Gastrocnemius medialis (tissue), 4 donors: ENCODE measurements around the gene MED4. TPM values are rescaled to one million over a fixed set of nuclear protein-coding genes. Genes with fewer than 3 reads are reported as not detected.
"Not testable (repeated sequence)": the region's sequence is repeated elsewhere in the genome, so short reads cannot be mapped to it uniquely, and the experiment has no call there.

ENCODE experiments used
- ATAC-seq, 2 donors: fragments of 150-250 bp; one replicate each; pipeline ENCODE4 v1.9.1; 2016
- DNase-seq, 2 donors: peaks; one replicate each; pipeline ENCODE4 v3.0.0-alpha.2; 2019
- H3K27ac ChIP-seq, 4 donors: fragments of 200-600 bp; sonication (generic); 1 replicate in 1 of 4; 2 replicates in 3 of 4; pipeline ENCODE4 v1.5.1; 2016 to 2018; ENCODE audit warnings: mild to moderate bottlenecking in 2 of 4, moderate library complexity in 1 of 4
- H3K27me3 ChIP-seq, 3 donors: fragments of 200-600 bp; sonication (generic) in 2 of 3; 1 replicate in 1 of 3; 2 replicates in 2 of 3; pipeline versions ENCODE4 v1.5.1 to v1.6.0; 2016 to 2019; ENCODE audit warnings: mild to moderate bottlenecking in 1 of 3, moderate library complexity in 1 of 3
- H3K36me3 ChIP-seq, 2 donors: fragments of 200-600 bp; sonication (generic) in 1 of 2; one replicate each; pipeline ENCODE4 v1.5.1; 2017 to 2018
- H3K4me1 ChIP-seq, 2 donors: fragments of 200-600 bp; sonication (generic) in 1 of 2; one replicate each; pipeline ENCODE4 v1.5.1; 2016 to 2017; ENCODE audit warnings: mild to moderate bottlenecking in 2 of 2
- H3K4me3 ChIP-seq, 4 donors: fragments of 200-600 bp; sonication (generic) in 3 of 4; 1 replicate in 1 of 4; 2 replicates in 3 of 4; pipeline ENCODE4 v1.5.1; 2016 to 2019; ENCODE audit warnings: mild to moderate bottlenecking in 2 of 4
- H3K9me3 ChIP-seq, 3 donors: fragments of 200-600 bp; sonication (generic) in 2 of 3; 1 replicate in 1 of 3; 2 replicates in 2 of 3; pipeline ENCODE4 v1.5.1; 2016 to 2019
- POLR2A ChIP-seq, 2 donors: fragments of 450-650 bp; IDR thresholded peaks; one replicate each; pipeline ENCODE4 v1.6.1; 2017; ENCODE audit warnings: antibody characterized with exemption in 2 of 2, mild to moderate bottlenecking in 2 of 2, moderate library complexity in 2 of 2
- in situ Hi-C, 4 donors: fragments of 200-750 bp; cut with MboI; loops; one replicate each; pipeline versions ENCODE4 v1.15.0 to v1.8.0; 2017; ENCODE audit warnings: low sequenced_read_pairs in 4 of 4
- intact Hi-C: fragments of 100-400 bp; cut with DNase I; formaldehyde crosslinking; loops from one replicate; pipeline ENCODE4 v1.15.1; 2023; ENCODE audit warnings: low total_unique reads
- total RNA-seq, 4 donors: library from RNA; depleted of rRNA; stranded (reverse); fragments of >200 nt; gene quantifications; one replicate each; pipeline versions ENCODE4 v1.1.0 to v1.2.3, GENCODE V29; 2016
- TF ChIP-seq, protein P1 (sequence below), 5 experiments: fragments of 450-650 bp in 3 of 5; fragments of 200-600 bp in 2 of 5; sonication (generic) in 2 of 5; IDR thresholded peaks in 4 of 5; conservative IDR thresholded peaks in 1 of 5; 1 replicate in 4 of 5; 2 replicates in 1 of 5; pipeline ENCODE4 v1.5.1; 2016 to 2019; ENCODE audit warnings: antibody characterized with exemption in 5 of 5, mild to moderate bottlenecking in 3 of 5, moderate library complexity in 3 of 5

Gene MED4
- total RNA-seq, 4 donors from 2014 or later: 30.7 to 37.5 (median 31.9) TPM

DNA sequence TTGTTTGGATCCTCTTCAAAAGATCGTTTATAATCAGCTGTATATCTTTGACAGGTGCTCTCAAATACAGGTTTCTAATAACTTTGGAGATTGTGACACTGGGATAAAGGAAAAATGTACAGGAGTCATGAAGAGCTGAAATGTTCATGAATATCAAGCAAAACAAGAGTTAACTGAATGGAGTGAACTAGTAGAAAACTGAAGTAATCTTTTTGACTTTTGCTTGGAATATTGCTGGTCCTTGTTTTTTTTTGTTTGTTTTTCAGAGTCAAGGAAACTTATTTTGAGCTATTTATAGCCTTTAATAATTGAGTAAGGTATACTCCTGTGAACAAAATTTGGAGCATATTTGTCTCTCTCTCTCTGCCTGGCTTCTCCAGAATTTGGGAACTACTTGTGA lies 25.3 kb downstream of the MED4 start:
- H3K9me3 ChIP-seq: peaks cover 5 to 18% (median 5%) of the 10 kb centered on the region in 3 donors
- intact Hi-C loops (no loop called here), in situ Hi-C loops (no loop called here)
- no peak overlapping the region for H3K4me3 ChIP-seq
- DNase-seq: no peak
- TF ChIP-seq, protein P1, sequence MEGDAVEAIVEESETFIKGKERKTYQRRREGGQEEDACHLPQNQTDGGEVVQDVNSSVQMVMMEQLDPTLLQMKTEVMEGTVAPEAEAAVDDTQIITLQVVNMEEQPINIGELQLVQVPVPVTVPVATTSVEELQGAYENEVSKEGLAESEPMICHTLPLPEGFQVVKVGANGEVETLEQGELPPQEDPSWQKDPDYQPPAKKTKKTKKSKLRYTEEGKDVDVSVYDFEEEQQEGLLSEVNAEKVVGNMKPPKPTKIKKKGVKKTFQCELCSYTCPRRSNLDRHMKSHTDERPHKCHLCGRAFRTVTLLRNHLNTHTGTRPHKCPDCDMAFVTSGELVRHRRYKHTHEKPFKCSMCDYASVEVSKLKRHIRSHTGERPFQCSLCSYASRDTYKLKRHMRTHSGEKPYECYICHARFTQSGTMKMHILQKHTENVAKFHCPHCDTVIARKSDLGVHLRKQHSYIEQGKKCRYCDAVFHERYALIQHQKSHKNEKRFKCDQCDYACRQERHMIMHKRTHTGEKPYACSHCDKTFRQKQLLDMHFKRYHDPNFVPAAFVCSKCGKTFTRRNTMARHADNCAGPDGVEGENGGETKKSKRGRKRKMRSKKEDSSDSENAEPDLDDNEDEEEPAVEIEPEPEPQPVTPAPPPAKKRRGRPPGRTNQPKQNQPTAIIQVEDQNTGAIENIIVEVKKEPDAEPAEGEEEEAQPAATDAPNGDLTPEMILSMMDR (IDR thresholded peaks at IDR 0.05 in 4 of 5, conservative IDR thresholded peaks at IDR 0.05 in 1 of 5): no peak
- no peak for TF ChIP-seq POLR2A (IDR thresholded peaks at IDR 0.05)
- peaks cover 7 to 88% of the 10 kb centered on the region in 2 donors for H3K36me3 ChIP-seq
- no peaks in the 10 kb centered on the region for H3K4me1 ChIP-seq
- H3K27me3 ChIP-seq: no peaks in the 10 kb centered on the region
- no peak overlapping the region for H3K27ac ChIP-seq
- ATAC-seq: no peak

DNA sequence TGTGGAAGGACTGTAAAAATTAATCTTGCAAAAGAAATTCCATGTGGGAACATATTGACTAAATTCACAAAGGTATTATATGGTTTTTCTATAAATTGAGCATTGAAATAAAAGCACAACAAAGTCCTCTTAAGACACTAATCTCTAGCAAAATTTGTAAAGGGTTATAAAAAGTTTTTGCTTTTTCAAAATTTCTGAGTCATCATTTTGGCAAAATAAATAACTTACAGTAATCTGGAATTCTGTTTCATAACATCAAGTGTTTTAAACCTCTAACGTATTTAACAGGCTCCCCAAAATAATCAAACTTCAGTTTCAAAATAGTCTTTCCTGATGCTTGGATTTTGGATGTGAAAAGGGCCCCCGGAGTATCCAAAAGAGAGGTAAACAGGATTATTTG lies 26.0 kb downstream of the MED4 start:
- DNase-seq: no peak
- H3K27me3 ChIP-seq: no peaks in the 10 kb centered on the region
- TF ChIP-seq, protein P1 (IDR thresholded peaks at IDR 0.05 in 4 of 5, conservative IDR thresholded peaks at IDR 0.05 in 1 of 5): no peak
- TF ChIP-seq POLR2A (IDR thresholded peaks at IDR 0.05): no peak
- peaks cover 5 to 18% (median 5%) of the 10 kb centered on the region in 3 donors for H3K9me3 ChIP-seq
- no peaks in the 10 kb centered on the region for H3K4me1 ChIP-seq
- no peak overlapping the region for H3K4me3 ChIP-seq
- ATAC-seq: no peak
- intact Hi-C loops: no loop called here
- no peak overlapping the region for H3K27ac ChIP-seq
- in situ Hi-C loops: no loop called here
- H3K36me3 ChIP-seq: peaks cover 7 to 81% of the 10 kb centered on the region in 2 donors

DNA sequence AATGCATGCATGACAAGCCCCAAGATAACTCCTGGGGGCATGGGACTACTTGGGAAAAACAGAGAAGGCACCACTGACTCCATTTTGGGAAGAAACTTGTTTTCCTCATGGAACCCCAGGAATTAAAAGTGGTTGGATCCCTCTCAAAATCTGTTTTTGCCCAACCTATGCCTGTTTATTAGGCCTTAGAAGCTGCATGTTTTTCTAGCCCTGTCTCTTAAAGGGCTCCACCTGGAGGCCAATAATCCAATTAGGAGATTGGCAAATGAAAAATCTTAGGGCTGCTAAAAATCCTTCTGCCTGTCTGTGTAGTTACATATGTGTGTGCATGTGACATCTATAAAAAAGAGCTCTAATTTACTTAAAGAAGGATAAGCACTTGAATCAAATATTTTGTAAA lies 26.9 kb downstream of the MED4 start:
- DNase-seq (no peak), ATAC-seq (no peak)
- no peak overlapping the region for H3K27ac ChIP-seq
- H3K27me3 ChIP-seq: no peaks in the 10 kb centered on the region
- no peaks in the 10 kb centered on the region for H3K4me1 ChIP-seq
- peaks cover 7 to 72% of the 10 kb centered on the region in 2 donors for H3K36me3 ChIP-seq
- intact Hi-C loops (no loop called here), in situ Hi-C loops (no loop called here)
- TF ChIP-seq, protein P1 (IDR thresholded peaks at IDR 0.05 in 4 of 5, conservative IDR thresholded peaks at IDR 0.05 in 1 of 5): no peak
- no peak for TF ChIP-seq POLR2A (IDR thresholded peaks at IDR 0.05)
- peaks cover 5 to 18% (median 5%) of the 10 kb centered on the region in 3 donors for H3K9me3 ChIP-seq
- no peak overlapping the region for H3K4me3 ChIP-seq

DNA sequence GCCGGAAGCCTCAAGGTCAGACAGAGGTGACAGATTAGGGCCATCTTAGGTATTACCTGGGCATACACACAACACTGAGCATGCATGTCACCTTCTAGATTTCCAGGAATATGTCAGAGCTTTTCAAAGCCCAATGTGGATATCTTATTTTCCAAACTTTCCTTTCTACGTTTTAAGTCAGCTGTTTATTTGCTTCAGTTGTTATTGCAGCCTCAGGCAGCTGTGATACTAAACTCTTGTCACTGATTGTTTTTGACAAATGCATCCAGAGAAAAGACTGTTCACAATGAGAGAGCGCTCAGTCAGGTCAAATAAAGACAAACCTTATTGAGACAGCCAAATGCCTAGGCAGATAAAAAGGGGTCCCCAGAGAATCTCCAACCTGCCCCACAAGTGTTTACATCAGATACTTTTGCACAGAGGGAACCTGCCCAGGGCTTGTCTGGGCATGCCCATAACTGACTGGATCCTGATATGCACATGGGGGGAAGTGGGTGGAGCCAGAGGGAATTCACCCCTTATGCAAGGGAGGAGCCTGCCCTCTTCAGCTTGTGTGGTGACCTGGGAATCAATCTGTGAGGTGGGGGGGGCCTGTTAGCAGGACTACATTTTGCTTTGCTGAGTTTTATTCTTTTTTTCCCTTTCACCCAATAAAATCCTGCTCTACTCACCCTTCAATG lies 28.5 kb downstream of the MED4 start:
- no peak for ATAC-seq
- TF ChIP-seq, protein P1 (IDR thresholded peaks at IDR 0.05 in 4 of 5, conservative IDR thresholded peaks at IDR 0.05 in 1 of 5): no peak
- no peak for TF ChIP-seq POLR2A (IDR thresholded peaks at IDR 0.05)
- DNase-seq: no peak
- H3K27ac ChIP-seq: no peak overlapping the region
- H3K4me3 ChIP-seq: no peak overlapping the region
- no peaks in the 10 kb centered on the region for H3K4me1 ChIP-seq
- peaks cover 6 to 56% of the 10 kb centered on the region in 2 donors for H3K36me3 ChIP-seq
- no peaks in the 10 kb centered on the region for H3K27me3 ChIP-seq
- intact Hi-C loops: no loop called here
- peaks cover 5 to 17% (median 5%) of the 10 kb centered on the region in 3 donors for H3K9me3 ChIP-seq
- in situ Hi-C loops: no loop called here

DNA sequence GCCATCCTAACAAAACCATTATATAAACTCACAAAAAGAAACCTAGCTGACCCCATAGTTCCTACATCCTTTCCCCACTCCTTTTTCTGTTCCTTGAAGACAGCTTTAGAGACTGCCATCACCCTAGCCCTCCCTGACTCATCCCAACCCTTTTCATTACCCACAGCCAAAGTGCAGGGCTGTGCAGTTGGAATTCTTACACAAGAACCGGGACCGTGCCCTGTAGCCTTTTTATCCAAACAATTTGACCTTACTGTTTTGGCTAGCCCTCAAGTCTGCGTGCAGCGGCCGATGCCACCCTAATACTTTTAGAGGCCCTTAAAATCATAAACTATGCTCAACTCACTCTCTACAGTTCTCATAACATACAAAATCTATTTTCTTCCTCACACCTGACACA lies 35.0 kb downstream of the MED4 start:
- H3K4me3 ChIP-seq, H3K36me3 ChIP-seq, ATAC-seq, H3K9me3 ChIP-seq, H3K4me1 ChIP-seq, H3K27ac ChIP-seq, in situ Hi-C loops, DNase-seq, H3K27me3 ChIP-seq, intact Hi-C loops: not testable (repeated sequence)

DNA sequence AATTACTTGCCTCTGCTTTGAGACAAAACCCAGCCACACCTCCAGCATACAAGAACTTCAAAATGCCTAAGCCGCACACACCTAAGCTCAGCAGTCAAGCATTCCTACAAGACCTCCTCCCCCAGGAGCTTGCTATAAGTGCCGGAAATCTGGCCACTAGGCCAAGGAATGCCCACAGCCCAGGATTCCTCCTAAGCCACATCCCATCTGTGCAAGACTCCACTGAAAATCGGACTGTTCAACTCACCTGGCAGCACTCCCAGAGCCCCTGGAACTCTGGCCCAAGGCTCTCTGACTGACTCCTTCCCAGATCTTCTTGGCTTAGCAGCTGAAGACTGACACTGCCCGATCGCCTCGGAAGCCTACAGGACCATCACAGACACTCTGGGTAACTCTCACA lies 36.4 kb downstream of the MED4 start:
- ATAC-seq, H3K9me3 ChIP-seq, in situ Hi-C loops, H3K4me3 ChIP-seq, DNase-seq, H3K27ac ChIP-seq, intact Hi-C loops, H3K27me3 ChIP-seq, H3K4me1 ChIP-seq, H3K36me3 ChIP-seq: not testable (repeated sequence)
